A549 (cell line): ENCODE measurements around the gene MIER1. TPM values are rescaled to one million over a fixed set of nuclear protein-coding genes. Genes with fewer than 3 reads are reported as not detected.
A peak's percentile ranks its signal among the peaks of the same experiment; 100 is the strongest.

Experiments
- ATAC-seq, 2 experiments: fragments of 200-7000 bp in 1 of 2; fragments of >200 bp in 1 of 2; cut with Nextera tagmentation in 1 of 2; cut with Tn5 transposase in 1 of 2; 3 replicates each; pipeline versions ENCODE4 v1.8.0 to v1.9.1; 2018 to 2020; ENCODE audit warnings: mild to moderate bottlenecking in 1 of 2, moderate library complexity in 1 of 2
- CTCF ChIA-PET: fragments of 300-600 bp; sonication (Branson Sonifier 250); formaldehyde crosslinking; extraction: SDS; loops from one replicate; lab custom pipeline; 2021; ENCODE audit warnings: antibody characterized with exemption, inconsistent platforms; lab: Yijun Ruan, JAX
- POLR2A ChIA-PET: fragments of 350-600 bp; formaldehyde crosslinking; extraction: SDS; loops from one replicate; lab custom pipeline; 2021; ENCODE audit warnings: antibody characterized with exemption, inconsistent platforms; lab: Yijun Ruan, JAX
- DNase-seq, 2 experiments: peaks; one replicate each; pipeline versions ENCODE4 v3.0.0 to v3.0.0-alpha.2; 2011 to 2016; ENCODE audit warnings: low read depth in 1 of 2, low spot score in 1 of 2
- FAIRE-seq: peaks from 2 replicates; lab custom pipeline; 2011; peaks lifted over from hg19 to GRCh38; lab: Jason Lieb, UNC
- H3K27ac ChIP-seq, 2 experiments: fragments of >200 bp; sonication (Bioruptor Twin); formaldehyde crosslinking; 3 replicates each; pipeline ENCODE4 v1.5.1; 2016 to 2017
- H3K4me1 ChIP-seq: fragments of >200 bp; sonication (Bioruptor Twin); formaldehyde crosslinking; 3 replicates; pipeline ENCODE4 v1.6.1; 2016
- H3K4me2 ChIP-seq: fragments of >200 bp; sonication (Bioruptor Twin); formaldehyde crosslinking; 3 replicates; pipeline ENCODE4 v1.6.1; 2016
- H3K4me3 ChIP-seq: fragments of >200 bp; sonication (Bioruptor Twin); formaldehyde crosslinking; 3 replicates; pipeline ENCODE4 v1.5.1; 2016
- H3K9me3 ChIP-seq: fragments of >200 bp; sonication (Bioruptor Twin); formaldehyde crosslinking; 3 replicates; pipeline ENCODE4 v1.6.1; 2016
- BHLHE40 ChIP-seq: IDR thresholded peaks from 2 replicates; pipeline ENCODE4 v1.6.1; 2012; ENCODE audit warnings: low read depth, low read length, inconsistent platforms
- EP300 ChIP-seq, 2 experiments: fragments of >200 bp; sonication (Bioruptor Twin); formaldehyde crosslinking; IDR thresholded peaks; 2 replicates in 1 of 2; 3 replicates in 1 of 2; pipeline ENCODE4 v1.6.1; 2016 to 2017
- ESRRA ChIP-seq: fragments of 150-350 bp; IDR thresholded peaks from 2 replicates; pipeline ENCODE4 v1.6.1; 2014; ENCODE audit warnings: mild to moderate bottlenecking, low read length, borderline replicate concordance
- FOSB ChIP-seq: fragments of 250-450 bp; sonication (Bioruptor Pico); IDR thresholded peaks from 2 replicates; pipeline ENCODE4 v1.5.0; 2020; ENCODE audit warnings: mild to moderate bottlenecking, moderate library complexity
- FOXS1 ChIP-seq: fragments of 250-450 bp; sonication (Bioruptor Pico); IDR thresholded peaks from 2 replicates; pipeline ENCODE4 v1.5.0; 2020; ENCODE audit warnings: mild to moderate bottlenecking, moderate library complexity
- GATA3 ChIP-seq: IDR thresholded peaks from 2 replicates; pipeline ENCODE4 v1.6.1; 2012; ENCODE audit warnings: borderline replicate concordance
- HEYL ChIP-seq: fragments of 250-450 bp; sonication (Bioruptor Pico); IDR thresholded peaks from 2 replicates; pipeline ENCODE4 v1.8.0; 2021; ENCODE audit warnings: mild to moderate bottlenecking, moderate library complexity
- HOXB13 ChIP-seq: fragments of 250-450 bp; sonication (Bioruptor Pico); IDR thresholded peaks from 2 replicates; pipeline ENCODE4 v1.5.0; 2020; ENCODE audit warnings: low read depth, mild to moderate bottlenecking, moderate library complexity
- JUN ChIP-seq, 2 experiments: fragments of >200 bp; sonication (Bioruptor Twin); formaldehyde crosslinking; IDR thresholded peaks; 2 replicates in 1 of 2; 3 replicates in 1 of 2; pipeline ENCODE4 v1.6.1; 2016 to 2017
- JUNB ChIP-seq: fragments of >200 bp; sonication (Bioruptor Twin); formaldehyde crosslinking; IDR thresholded peaks from 2 replicates; pipeline ENCODE4 v1.6.1; 2016
- KDM1A ChIP-seq: fragments of 200-600 bp; sonication (generic); IDR thresholded peaks from 2 replicates; pipeline ENCODE4 v1.6.1; 2016; ENCODE audit warnings: low read depth, mild to moderate bottlenecking
- KDM5A ChIP-seq: fragments of 200-600 bp; sonication (generic); IDR thresholded peaks from 2 replicates; pipeline ENCODE4 v1.6.1; 2016; ENCODE audit warnings: antibody characterized with exemption, mild to moderate bottlenecking
- MAFK ChIP-seq: fragments of 450-650 bp; IDR thresholded peaks from 2 replicates; pipeline ENCODE4 v1.6.1; 2014; ENCODE audit not compliant: partially characterized antibody
- NR3C1 ChIP-seq: fragments of >200 bp; sonication (Bioruptor Twin); formaldehyde crosslinking; IDR thresholded peaks from 3 replicates; pipeline ENCODE4 v1.6.1; 2017
- POLR2AphosphoS2 ChIP-seq: conservative IDR thresholded peaks from 2 replicates; pipeline ENCODE4 v1.6.1; 2012; ENCODE audit warnings: low read length, improper control_type of control experiment, inconsistent platforms
- RAD21 ChIP-seq, 2 experiments: fragments of >200 bp in 1 of 2; sonication (Bioruptor Twin) in 1 of 2; formaldehyde crosslinking in 1 of 2; IDR thresholded peaks in 1 of 2; conservative IDR thresholded peaks in 1 of 2; 2 replicates in 1 of 2; 3 replicates in 1 of 2; pipeline ENCODE4 v1.6.1; 2012 to 2018; ENCODE audit warnings: inconsistent platforms in 1 of 2
- RARB ChIP-seq: fragments of 250-450 bp; sonication (Bioruptor Pico); IDR thresholded peaks from 2 replicates; pipeline ENCODE4 v1.8.0; 2021; ENCODE audit warnings: mild to moderate bottlenecking, moderate library complexity
- RFX5 ChIP-seq: fragments of 450-650 bp; IDR thresholded peaks from 2 replicates; pipeline ENCODE4 v1.7.1; 2014; ENCODE audit warnings: antibody characterized with exemption, mild to moderate bottlenecking, moderate library complexity
- SMC3 ChIP-seq: fragments of >200 bp; sonication (Bioruptor Twin); formaldehyde crosslinking; IDR thresholded peaks from 3 replicates; pipeline ENCODE4 v1.6.1; 2018; ENCODE audit warnings: inconsistent platforms
- SREBF2 ChIP-seq: fragments of 450-650 bp; IDR thresholded peaks from 2 replicates; pipeline ENCODE4 v1.6.1; 2014; ENCODE audit warnings: mild to moderate bottlenecking, moderate library complexity
- TFCP2L1 ChIP-seq: fragments of 250-450 bp; sonication (Bioruptor Pico); IDR thresholded peaks from 2 replicates; pipeline ENCODE4 v1.5.0; 2021; ENCODE audit warnings: mild to moderate bottlenecking
- ZC3H11A ChIP-seq: fragments of 450-650 bp; IDR thresholded peaks from 2 replicates; pipeline ENCODE4 v1.6.1; 2014; ENCODE audit warnings: antibody characterized with exemption, mild to moderate bottlenecking
- ZFP36 ChIP-seq: fragments of 450-650 bp; IDR thresholded peaks from 2 replicates; pipeline ENCODE4 v1.6.1; 2014; ENCODE audit warnings: borderline replicate concordance; ENCODE audit not compliant: partially characterized antibody
- ZNF302 ChIP-seq: fragments of 250-450 bp; sonication (Bioruptor Pico); IDR thresholded peaks from 2 replicates; pipeline ENCODE4 v1.9.0; 2021; ENCODE audit warnings: inconsistent platforms, mild to moderate bottlenecking, moderate library complexity
- ZSCAN20 ChIP-seq: fragments of 250-450 bp; sonication (Bioruptor Pico); IDR thresholded peaks from 2 replicates; pipeline ENCODE4 v1.8.0; 2022; ENCODE audit warnings: mild to moderate bottlenecking, moderate library complexity
- WGBS: methylation state at CpG from one replicate; pipeline ENCODE4 v1.1.6; 2017; ENCODE audit errors: missing lambda C conversion rate; 5-methylcytosine and 5-hydroxymethylcytosine counted together
- polyA plus RNA-seq, 4 experiments: library from polyadenylated mRNA; depleted of rRNA in 3 of 4; stranded (reverse); fragments of >200 nt; fragmentation: RNase III in 1 of 4; extraction: RNeasy Plus Mini Kit Qiagen cat#74134 plus additional on column Dnase treatment in 1 of 4; gene quantifications; 2 replicates in 3 of 4; 3 replicates in 1 of 4; pipeline ENCODE4 v1.2.3, GENCODE V29; 2011 to 2017
- TF ChIP-seq, protein P1 (sequence below): IDR thresholded peaks from 2 replicates; pipeline ENCODE4 v1.6.1; 2012
- TF ChIP-seq, protein P2 (sequence below): fragments of >200 bp; sonication (Bioruptor Twin); formaldehyde crosslinking; IDR thresholded peaks from 3 replicates; pipeline ENCODE4 v1.6.1; 2016
- TF ChIP-seq, protein P3 (sequence below): fragments of >200 bp; sonication (Bioruptor Twin); formaldehyde crosslinking; IDR thresholded peaks from 3 replicates; pipeline ENCODE4 v1.5.1; 2016
- TF ChIP-seq, protein P4 (sequence below): fragments of 150-350 bp; IDR thresholded peaks from 2 replicates; pipeline ENCODE4 v1.6.1; 2014; ENCODE audit warnings: low read depth, mild to moderate bottlenecking, low read length
- TF ChIP-seq, protein P5 (sequence below): fragments of 200-600 bp; sonication (generic); IDR thresholded peaks from 2 replicates; pipeline ENCODE4 v1.6.1; 2016; ENCODE audit warnings: antibody characterized with exemption, mild to moderate bottlenecking, moderate library complexity

The MIER1 gene
- polyA plus RNA-seq, 2 of the 4 experiments (the other 2 are of a cell fraction): 11.9 to 22.6 TPM

DNA sequence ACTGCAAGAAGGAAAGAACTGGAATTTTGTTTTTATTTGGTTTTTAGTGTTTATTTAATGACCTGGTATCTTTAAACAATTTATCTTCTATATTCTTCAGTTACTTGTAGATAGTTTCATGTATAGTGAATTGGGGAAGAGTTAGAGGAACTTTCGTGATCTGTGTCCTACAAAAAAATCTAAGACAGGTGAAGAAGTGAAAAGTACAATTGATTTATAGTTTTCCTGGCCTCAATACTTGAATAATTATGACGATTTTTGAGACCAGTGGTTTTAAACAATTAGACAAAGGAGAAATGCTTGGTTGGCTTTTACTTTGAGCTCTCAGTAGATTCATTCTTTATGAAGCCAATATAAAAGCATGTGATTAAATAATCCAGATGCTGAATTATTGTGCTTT lies 7.5 kb downstream of the MIER1 start:
- peak overlapping the region; percentile 77 for H3K4me3 ChIP-seq
- CTCF ChIA-PET: no interaction called here
- H3K4me1 ChIP-seq: peaks cover 36% of the 10 kb centered on the region
- FAIRE-seq (no peak), ATAC-seq (no peak), DNase-seq (no peak)
- peak overlapping the region; percentile 69 to 91; a peak in 5 of 6 replicates for H3K27ac ChIP-seq
- peak overlapping the region; percentile 89 for H3K4me2 ChIP-seq
- TF ChIP-seq JUN (IDR thresholded peaks at IDR 0.05) (no peak), NR3C1 (no peak), SMC3 (no peak), HEYL (no peak), RFX5 (no peak), GATA3 (no peak), RAD21 (conservative IDR thresholded peaks at IDR 0.05 in 1 of 2, IDR thresholded peaks at IDR 0.05 in 1 of 2) (no peak), FOXS1 (no peak), ZC3H11A (no peak), FOSB (no peak), JUNB (no peak), ZFP36 (no peak), BHLHE40 (no peak), EP300 (IDR thresholded peaks at IDR 0.05) (no peak), POLR2AphosphoS2 (no peak), MAFK (no peak)
- TF ChIP-seq, protein P1, sequence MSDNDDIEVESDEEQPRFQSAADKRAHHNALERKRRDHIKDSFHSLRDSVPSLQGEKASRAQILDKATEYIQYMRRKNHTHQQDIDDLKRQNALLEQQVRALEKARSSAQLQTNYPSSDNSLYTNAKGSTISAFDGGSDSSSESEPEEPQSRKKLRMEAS: no peak
- TF ChIP-seq, protein P2, sequence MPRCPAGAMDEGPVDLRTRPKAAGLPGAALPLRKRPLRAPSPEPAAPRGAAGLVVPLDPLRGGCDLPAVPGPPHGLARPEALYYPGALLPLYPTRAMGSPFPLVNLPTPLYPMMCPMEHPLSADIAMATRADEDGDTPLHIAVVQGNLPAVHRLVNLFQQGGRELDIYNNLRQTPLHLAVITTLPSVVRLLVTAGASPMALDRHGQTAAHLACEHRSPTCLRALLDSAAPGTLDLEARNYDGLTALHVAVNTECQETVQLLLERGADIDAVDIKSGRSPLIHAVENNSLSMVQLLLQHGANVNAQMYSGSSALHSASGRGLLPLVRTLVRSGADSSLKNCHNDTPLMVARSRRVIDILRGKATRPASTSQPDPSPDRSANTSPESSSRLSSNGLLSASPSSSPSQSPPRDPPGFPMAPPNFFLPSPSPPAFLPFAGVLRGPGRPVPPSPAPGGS: no peak
- 5% methylated on average over 2 of the region's 2 CpGs for WGBS
- H3K9me3 ChIP-seq: no peaks in the 10 kb centered on the region
- POLR2A ChIA-PET: no interaction called here

DNA sequence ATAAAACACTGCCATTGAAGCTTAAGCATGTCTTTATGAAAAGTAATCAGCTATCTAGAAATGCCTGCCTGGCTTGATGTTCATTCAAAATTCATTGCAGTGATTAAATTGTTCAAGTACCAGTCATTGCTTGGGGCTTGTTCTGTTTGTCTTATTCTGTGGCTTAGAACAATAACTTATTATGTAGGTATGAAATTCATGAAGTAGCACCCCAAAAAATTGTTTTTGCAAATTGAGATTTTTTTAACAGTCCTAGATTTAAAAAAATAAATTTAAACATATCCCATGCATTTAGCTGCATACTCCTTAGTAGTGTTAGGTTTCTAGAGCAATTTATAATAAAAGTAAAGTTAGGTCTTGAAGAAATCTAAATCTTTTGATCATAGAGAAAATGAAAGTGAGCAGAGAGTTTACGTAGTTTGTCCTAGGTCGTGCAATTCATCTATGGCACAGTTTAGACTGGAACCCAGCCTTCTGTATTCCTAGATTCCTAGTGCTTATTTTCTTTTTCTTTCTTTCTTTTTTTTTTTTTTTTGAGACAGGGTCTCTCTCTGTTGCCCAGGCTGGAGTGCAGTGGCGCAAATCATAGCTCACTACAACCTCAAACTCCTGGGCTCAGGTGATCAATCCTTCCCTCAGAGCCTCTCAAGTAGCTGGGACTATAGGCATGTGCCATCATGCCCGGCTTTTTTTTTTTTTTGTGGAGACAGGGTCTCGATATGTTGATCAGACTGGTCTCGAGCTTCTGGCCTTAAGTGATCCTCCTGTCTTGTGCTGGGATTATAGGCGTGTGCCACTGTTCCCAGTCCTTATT lies 9.3 kb downstream of the MIER1 start:
- 3% methylated on average over 7 of the region's 7 CpGs for WGBS
- H3K9me3 ChIP-seq: no peaks in the 10 kb centered on the region
- H3K4me1 ChIP-seq: peaks cover 38% of the 10 kb centered on the region
- DNase-seq (peak in 1 of 2 experiments; percentile 27), ATAC-seq (peak in 1 of 2 experiments; percentile 11; a peak in 3 of 6 replicates), FAIRE-seq (no peak)
- peak overlapping the region; percentile 88 to 91 for H3K27ac ChIP-seq
- TF ChIP-seq TFCP2L1 (no peak), SMC3 (no peak), HOXB13 (CRISPR knock-in tag) (no peak), SREBF2 (no peak), RARB (CRISPR knock-in tag) (no peak), KDM5A (no peak), ZC3H11A (no peak), KDM1A (no peak), FOXS1 (no peak), ZFP36 (no peak), ZSCAN20 (CRISPR knock-in tag) (no peak), ESRRA (no peak), ZNF302 (CRISPR knock-in tag) (no peak), MAFK (no peak)
- TF ChIP-seq, protein P3, sequence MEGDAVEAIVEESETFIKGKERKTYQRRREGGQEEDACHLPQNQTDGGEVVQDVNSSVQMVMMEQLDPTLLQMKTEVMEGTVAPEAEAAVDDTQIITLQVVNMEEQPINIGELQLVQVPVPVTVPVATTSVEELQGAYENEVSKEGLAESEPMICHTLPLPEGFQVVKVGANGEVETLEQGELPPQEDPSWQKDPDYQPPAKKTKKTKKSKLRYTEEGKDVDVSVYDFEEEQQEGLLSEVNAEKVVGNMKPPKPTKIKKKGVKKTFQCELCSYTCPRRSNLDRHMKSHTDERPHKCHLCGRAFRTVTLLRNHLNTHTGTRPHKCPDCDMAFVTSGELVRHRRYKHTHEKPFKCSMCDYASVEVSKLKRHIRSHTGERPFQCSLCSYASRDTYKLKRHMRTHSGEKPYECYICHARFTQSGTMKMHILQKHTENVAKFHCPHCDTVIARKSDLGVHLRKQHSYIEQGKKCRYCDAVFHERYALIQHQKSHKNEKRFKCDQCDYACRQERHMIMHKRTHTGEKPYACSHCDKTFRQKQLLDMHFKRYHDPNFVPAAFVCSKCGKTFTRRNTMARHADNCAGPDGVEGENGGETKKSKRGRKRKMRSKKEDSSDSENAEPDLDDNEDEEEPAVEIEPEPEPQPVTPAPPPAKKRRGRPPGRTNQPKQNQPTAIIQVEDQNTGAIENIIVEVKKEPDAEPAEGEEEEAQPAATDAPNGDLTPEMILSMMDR: no peak
- TF ChIP-seq, protein P4, sequence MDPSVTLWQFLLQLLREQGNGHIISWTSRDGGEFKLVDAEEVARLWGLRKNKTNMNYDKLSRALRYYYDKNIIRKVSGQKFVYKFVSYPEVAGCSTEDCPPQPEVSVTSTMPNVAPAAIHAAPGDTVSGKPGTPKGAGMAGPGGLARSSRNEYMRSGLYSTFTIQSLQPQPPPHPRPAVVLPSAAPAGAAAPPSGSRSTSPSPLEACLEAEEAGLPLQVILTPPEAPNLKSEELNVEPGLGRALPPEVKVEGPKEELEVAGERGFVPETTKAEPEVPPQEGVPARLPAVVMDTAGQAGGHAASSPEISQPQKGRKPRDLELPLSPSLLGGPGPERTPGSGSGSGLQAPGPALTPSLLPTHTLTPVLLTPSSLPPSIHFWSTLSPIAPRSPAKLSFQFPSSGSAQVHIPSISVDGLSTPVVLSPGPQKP: no peak
- TF ChIP-seq, protein P5, sequence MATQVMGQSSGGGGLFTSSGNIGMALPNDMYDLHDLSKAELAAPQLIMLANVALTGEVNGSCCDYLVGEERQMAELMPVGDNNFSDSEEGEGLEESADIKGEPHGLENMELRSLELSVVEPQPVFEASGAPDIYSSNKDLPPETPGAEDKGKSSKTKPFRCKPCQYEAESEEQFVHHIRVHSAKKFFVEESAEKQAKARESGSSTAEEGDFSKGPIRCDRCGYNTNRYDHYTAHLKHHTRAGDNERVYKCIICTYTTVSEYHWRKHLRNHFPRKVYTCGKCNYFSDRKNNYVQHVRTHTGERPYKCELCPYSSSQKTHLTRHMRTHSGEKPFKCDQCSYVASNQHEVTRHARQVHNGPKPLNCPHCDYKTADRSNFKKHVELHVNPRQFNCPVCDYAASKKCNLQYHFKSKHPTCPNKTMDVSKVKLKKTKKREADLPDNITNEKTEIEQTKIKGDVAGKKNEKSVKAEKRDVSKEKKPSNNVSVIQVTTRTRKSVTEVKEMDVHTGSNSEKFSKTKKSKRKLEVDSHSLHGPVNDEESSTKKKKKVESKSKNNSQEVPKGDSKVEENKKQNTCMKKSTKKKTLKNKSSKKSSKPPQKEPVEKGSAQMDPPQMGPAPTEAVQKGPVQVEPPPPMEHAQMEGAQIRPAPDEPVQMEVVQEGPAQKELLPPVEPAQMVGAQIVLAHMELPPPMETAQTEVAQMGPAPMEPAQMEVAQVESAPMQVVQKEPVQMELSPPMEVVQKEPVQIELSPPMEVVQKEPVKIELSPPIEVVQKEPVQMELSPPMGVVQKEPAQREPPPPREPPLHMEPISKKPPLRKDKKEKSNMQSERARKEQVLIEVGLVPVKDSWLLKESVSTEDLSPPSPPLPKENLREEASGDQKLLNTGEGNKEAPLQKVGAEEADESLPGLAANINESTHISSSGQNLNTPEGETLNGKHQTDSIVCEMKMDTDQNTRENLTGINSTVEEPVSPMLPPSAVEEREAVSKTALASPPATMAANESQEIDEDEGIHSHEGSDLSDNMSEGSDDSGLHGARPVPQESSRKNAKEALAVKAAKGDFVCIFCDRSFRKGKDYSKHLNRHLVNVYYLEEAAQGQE: no peak
- ChIA-PET POLR2A (interaction anchor here (0.6 to 1.9 kb wide), 2 partner anchors 9 to 216 kb away, joined by 4 to 12 read pairs; partner anchors contain the start of genes DNAI4 and MIER1), CTCF (interaction anchor here (0.7 to 1.9 kb wide), 5 partner anchors 9 to 235 kb away, joined by 3 to 5 read pairs (median 3); partner anchors contain the start of genes DNAI4 and MIER1)
- H3K4me2 ChIP-seq: peak overlapping the region; percentile 89
- peak overlapping the region; percentile 77 for H3K4me3 ChIP-seq
